HG03066 (cell line): ENCODE measurements around the gene IPCEF1.
A peak's percentile ranks its signal among the peaks of the same experiment; 100 is the strongest.
"Not testable (repeated sequence)": the region's sequence is repeated elsewhere in the genome, so short reads cannot be mapped to it uniquely, and the experiment has no call there.

Source experiments
- ATAC-seq: cut with Tn5 transposase; IDR thresholded peaks from one replicate; pipeline ENCODE4 v1.9.1; 2021; ENCODE audit warnings: low read depth; ENCODE audit not compliant: unreplicated experiment

Gene IPCEF1

GRCh38 chr6:154341336-154341735, 15.3 kb downstream of the IPCEF1 start:
- ATAC-seq: no peak

DNA sequence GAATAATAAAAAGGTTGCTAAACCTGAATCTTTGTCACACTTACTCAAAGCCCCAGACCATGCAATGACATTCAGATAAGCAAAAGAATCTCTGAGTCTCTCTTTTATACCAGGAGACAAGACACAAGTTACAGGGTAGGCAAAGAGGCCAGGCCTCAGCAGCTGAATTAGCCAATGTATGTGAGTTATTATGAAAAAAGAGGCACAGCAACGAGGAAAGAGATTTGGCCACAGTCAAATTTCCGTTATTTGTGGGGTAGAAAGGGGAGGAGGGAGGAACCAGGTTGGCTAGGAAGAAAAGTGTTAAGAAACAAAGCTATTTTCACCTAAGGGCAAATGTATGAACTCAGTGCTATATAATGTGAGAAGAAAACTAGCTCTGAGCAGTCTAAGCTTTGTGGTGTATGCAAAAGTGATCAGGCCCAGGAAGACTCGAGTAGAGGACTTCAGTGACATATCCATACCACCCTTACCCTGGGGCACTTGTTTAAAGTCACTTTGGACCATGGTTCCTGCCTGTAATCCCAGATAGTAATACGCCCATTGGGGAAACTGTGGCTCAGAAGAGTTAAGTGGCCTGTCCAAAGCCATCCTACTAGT, 19.1 kb downstream of the IPCEF1 start:
- ATAC-seq: no peak

DNA sequence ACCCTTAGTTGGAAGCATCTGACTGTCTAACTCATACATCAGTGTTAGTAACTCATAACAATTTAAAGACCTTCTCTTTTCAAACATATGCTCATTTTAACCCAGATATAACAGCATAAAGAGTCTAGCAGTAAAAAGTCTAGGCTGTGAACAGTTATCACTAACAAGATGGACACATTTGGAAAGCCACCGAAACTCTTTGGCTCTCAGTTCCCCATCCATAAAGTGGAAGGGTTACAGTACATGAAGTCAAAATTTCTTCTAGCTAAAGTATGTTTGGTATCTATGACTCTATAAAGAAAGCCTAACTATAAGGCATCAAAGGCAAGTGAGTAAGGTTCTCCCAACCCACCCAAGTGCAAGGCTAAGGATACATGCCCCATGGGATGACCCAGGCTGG, 22.5 kb downstream of the IPCEF1 start:
- peak; percentile 60 for ATAC-seq

GRCh38 chr6:154331750-154332149, 24.9 kb downstream of the IPCEF1 start:
- no peak for ATAC-seq

DNA sequence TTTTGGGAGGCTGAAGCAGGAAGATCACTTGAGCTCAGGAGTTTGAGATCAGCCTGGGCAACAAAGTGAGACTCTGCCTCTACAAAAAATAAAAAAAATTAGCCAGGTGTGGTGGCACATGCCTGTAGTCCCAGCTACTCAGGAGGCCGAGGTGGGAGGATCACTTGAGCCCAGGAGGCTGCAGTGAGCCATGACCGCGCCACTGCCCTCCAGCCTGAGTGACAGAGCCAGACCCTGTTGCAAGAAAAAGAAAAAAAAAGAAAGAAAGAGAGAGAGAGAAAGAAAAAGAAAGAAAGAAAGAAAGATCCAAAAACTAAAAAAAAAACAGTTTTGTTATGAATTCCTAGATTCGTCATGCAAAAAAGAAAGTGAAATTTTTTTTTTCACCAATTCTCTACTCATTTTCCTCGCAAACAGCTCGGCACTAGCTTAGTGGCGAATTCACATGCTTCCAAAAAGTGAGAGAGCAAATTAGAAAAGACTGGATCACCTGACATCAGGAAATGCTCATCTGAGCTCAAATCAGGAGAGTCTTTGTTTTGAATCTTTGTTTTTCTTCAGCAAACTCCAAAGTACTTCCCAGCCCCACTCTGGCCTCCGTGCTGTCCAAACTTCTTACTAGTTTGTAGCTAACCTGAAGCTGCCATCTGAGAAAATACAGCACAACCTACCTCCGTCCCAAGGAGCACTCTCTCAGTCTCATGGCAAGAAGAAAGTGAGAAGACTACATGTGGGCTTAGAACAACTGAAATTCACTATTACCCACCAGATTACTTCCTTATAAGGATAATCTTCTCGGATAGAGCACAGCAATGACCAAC, 27.0 kb downstream of the IPCEF1 start:
- ATAC-seq: no peak

GRCh38 chr6:154327313-154327712, 29.3 kb downstream of the IPCEF1 start:
- not testable (repeated sequence) for ATAC-seq

- no peak for ATAC-seq
Observed at GRCh38 chr6:154325142-154325541, 31.5 kb downstream of the IPCEF1 start.

- ATAC-seq: no peak
Observed at GRCh38 chr6:154320181-154320580, 36.4 kb downstream of the IPCEF1 start.

DNA sequence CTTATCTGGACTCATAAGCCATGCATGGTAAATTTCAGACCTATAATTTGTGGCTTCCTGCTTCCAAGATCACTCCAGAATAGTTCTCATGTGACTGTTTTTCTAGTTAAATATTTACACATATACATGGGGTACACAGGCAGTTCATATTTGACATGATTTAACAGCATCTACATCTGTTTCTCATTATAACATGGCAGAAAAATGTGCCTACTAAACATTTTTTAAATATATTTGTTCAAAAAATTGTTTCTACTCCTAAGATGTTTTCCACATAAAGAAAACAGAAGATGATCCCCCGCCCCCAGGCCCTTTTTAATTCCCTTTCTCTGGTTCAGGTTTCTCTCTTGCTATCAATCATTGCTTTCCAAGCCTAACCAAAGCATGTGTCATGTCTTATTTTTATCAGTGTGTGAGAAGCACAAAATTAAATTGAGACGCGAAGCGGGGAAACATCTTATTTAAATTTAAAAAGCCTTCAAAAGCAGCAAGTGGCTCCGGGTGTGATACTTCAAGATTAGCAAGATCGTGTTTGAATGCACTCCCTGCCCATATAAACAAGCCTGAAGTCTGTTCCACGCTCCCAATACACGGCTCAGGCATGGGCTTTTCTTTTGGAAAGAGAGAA, 37.3 kb downstream of the IPCEF1 start:
- no peak for ATAC-seq

DNA sequence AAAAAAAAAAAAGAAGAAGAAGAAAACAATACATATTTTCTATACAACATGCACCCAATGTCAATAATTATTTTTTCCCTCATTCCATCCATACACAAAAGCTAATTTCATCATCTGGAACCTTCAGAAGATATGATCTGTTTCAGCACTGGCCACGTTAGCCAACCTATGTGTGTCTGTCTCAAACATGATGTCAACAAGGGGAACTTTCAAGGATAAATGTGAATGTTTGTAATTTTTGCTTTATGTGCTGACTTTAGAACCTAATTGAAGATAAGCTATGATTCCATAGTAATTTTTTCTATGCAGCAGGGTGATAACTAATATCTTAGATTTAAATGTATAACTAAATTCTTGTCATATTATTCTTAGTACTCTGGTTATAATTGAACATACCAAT, 37.9 kb downstream of the IPCEF1 start:
- no peak for ATAC-seq

DNA sequence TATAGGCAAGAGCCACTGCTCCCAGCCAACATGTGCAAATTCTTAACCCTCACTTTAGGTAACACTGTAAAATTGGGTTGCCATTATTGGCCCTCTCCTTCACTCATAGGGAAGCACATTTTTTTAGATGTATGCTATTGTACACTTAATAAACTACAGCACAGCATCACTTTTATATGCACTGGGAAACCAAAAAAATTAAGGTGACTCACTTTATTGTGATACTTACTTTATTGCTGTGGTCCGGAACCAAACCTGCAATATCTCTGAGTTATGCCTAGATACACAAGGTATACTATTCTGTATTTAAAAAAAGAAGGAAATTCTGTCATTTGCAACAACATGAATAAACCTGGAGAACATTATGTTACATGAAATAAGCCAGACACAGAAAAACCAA, 40.5 kb downstream of the IPCEF1 start:
- no peak for ATAC-seq

DNA sequence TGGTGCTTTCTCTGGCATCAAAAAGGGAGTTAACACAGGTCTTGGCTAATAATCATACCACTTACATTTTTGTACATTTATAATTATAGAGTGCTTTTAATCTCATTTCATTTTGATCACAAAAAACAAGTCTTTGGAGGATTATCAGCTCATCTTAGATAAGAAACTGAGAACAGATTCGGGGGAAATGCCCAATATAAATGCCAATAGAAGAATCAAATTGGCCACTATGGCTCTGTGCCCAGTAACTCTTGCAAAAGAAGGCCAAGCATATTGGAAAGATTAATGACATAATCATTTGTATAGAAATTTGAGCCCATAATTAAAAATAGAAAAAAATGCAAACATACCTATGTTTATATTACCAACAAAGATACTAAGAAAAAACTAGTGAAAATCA, 42.5 kb downstream of the IPCEF1 start:
- ATAC-seq: no peak

GRCh38 chr6:154308986-154309385, 47.6 kb downstream of the IPCEF1 start:
- ATAC-seq: no peak

GRCh38 chr6:154307696-154308425, 48.7 kb downstream of the IPCEF1 start:
- ATAC-seq: no peak

DNA sequence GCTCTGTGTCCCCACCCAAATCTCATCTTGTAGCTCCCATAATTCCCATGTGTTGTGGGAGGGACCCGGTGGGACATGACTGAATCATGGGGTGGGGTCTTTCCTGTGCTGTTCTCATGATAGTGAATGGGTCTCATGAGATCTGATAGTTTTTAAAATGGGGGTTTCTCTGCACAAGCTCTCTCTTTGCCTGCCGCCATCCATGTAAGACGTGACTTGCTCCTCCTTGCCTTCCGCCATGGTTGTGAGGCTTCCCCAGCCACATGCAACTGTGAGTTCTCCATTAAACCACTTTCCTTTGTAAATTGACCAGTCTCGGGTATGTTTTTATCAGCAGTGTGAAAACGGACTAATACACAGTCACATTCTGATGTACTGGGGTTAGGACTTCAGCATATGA, 49.5 kb downstream of the IPCEF1 start:
- ATAC-seq: not testable (repeated sequence)

DNA sequence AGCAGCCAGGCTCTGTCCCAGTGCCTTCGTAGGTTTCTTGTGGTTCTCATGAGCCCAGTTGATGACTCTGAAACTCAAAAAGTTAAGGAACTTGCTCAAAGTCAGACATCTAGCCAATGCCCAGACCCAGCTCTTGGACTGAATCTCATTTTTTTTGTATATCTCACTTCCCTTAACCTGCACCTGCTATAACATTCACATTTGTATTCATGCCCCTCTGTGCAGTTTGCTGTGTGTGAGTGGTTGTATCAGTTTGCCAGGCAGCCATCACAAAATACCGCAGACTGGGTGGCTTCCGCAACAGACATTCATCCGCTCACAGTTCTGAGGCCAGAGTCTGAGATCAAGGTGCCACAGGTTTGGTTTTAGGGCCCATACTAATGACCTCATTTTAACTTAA, 49.9 kb downstream of the IPCEF1 start:
- ATAC-seq: no peak

DNA sequence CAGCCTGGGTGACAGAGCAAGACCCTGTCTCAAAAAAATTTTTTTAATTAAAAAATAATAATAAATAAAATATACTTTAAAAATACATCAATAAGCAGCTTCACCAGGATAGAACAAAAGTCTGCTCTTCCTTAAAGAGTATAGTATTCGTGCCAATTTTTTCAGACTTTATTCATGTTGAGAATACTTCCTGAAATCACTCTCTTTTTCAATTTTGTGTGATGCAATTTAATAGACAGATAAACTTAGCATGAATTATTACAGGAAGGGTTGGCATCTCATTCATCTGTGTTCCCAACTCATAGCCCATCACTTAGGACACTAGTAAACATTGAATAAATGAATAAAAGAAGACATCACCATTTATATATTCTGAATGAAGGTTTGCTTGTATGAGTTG, 52.4 kb downstream of the IPCEF1 start:
- no peak for ATAC-seq

- ATAC-seq: not testable (repeated sequence)
Observed at GRCh38 chr6:154303642-154304041, 53.0 kb downstream of the IPCEF1 start.

- peak; percentile 94 for ATAC-seq
Observed at GRCh38 chr6:154301839-154302752, 54.5 kb downstream of the IPCEF1 start.

- ATAC-seq: no peak
Observed at GRCh38 chr6:154301086-154301625, 55.4 kb downstream of the IPCEF1 start.
